ENCODE data around the gene TP53RK. TPM values are rescaled to one million over a fixed set of nuclear protein-coding genes. Genes with fewer than 3 reads are reported as not detected.

TP53RK gene
- polyA plus RNA-seq, 1 donor from 2014 or later, result 22.7 TPM

- TF ChIP-seq POLR2AphosphoS5 (IDR thresholded peaks at IDR 0.05) (no peak), TAF1 (IDR thresholded peaks at IDR 0.05; ENCODE audit: low read depth) (no peak), EP300 (conservative IDR thresholded peaks at IDR 0.05; ENCODE audit: poor library complexity, severe bottlenecking) (no peak), MXI1 (conservative IDR thresholded peaks at IDR 0.05; ENCODE audit: poor library complexity, severe bottlenecking) (no peak), SMC3 (conservative IDR thresholded peaks at IDR 0.05; ENCODE audit: poor library complexity) (no peak), EZH2 (IDR thresholded peaks at IDR 0.05; ENCODE audit: borderline replicate concordance, insufficient read depth, low read length, poor library complexity, severe bottlenecking) (no peak), RAD21 (conservative IDR thresholded peaks at IDR 0.05) (no peak), CTCF (IDR thresholded peaks at IDR 0.05; ENCODE audit: poor library complexity, severe bottlenecking) (no peak)
- TF ChIP-seq, protein P1, sequence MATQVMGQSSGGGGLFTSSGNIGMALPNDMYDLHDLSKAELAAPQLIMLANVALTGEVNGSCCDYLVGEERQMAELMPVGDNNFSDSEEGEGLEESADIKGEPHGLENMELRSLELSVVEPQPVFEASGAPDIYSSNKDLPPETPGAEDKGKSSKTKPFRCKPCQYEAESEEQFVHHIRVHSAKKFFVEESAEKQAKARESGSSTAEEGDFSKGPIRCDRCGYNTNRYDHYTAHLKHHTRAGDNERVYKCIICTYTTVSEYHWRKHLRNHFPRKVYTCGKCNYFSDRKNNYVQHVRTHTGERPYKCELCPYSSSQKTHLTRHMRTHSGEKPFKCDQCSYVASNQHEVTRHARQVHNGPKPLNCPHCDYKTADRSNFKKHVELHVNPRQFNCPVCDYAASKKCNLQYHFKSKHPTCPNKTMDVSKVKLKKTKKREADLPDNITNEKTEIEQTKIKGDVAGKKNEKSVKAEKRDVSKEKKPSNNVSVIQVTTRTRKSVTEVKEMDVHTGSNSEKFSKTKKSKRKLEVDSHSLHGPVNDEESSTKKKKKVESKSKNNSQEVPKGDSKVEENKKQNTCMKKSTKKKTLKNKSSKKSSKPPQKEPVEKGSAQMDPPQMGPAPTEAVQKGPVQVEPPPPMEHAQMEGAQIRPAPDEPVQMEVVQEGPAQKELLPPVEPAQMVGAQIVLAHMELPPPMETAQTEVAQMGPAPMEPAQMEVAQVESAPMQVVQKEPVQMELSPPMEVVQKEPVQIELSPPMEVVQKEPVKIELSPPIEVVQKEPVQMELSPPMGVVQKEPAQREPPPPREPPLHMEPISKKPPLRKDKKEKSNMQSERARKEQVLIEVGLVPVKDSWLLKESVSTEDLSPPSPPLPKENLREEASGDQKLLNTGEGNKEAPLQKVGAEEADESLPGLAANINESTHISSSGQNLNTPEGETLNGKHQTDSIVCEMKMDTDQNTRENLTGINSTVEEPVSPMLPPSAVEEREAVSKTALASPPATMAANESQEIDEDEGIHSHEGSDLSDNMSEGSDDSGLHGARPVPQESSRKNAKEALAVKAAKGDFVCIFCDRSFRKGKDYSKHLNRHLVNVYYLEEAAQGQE (IDR thresholded peaks at IDR 0.05; ENCODE audit: borderline replicate concordance), result no peak
- peaks cover 19% of the 10 kb centered on the region for H3K27me3 ChIP-seq (ENCODE audit: insufficient read depth, low read depth, low read length)
- H3K79me2 ChIP-seq (replicated peaks; ENCODE audit: insufficient read depth, low read length), result no peaks in the 10 kb centered on the region
- no peak overlapping the region for H3K4me3 ChIP-seq (ENCODE audit: low read length)
- no peaks in the 10 kb centered on the region for H3K9me2 ChIP-seq (ENCODE audit: insufficient read depth, low read length)
- H3K9ac ChIP-seq (ENCODE audit: low read length), result no peak overlapping the region
- no peaks in the 10 kb centered on the region for H3K9me3 ChIP-seq (ENCODE audit: low read length)
- no peaks in the 10 kb centered on the region for H3F3A ChIP-seq (ENCODE audit: insufficient read depth, low read length, poor library complexity, severe bottlenecking)
- H3K4me2 ChIP-seq (ENCODE audit: low read length), result no peak overlapping the region
- H3K27ac ChIP-seq (ENCODE audit: low read length), result no peak overlapping the region
- H3K36me3 ChIP-seq (ENCODE audit: insufficient read depth, low read length), result no peaks in the 10 kb centered on the region
- H4K20me1 ChIP-seq (ENCODE audit: insufficient read depth), result no peaks in the 10 kb centered on the region
- no peak overlapping the region for H2AFZ ChIP-seq (ENCODE audit: low read depth, low read length)
Measured at GRCh38 chr20:46708172-46708860, 19.1 kb upstream of the TP53RK start.

GRCh38 chr20:46706242-46706641, 17.0 kb upstream of the TP53RK start:
- Histone ChIP-seq H3K27me3 (ENCODE audit: insufficient read depth, low read depth, low read length) (peaks cover 19% of the 10 kb centered on the region), H3F3A (ENCODE audit: insufficient read depth, low read length, poor library complexity, severe bottlenecking) (no peaks in the 10 kb centered on the region), H3K79me2 (replicated peaks; ENCODE audit: insufficient read depth, low read length) (no peaks in the 10 kb centered on the region), H3K9me2 (ENCODE audit: insufficient read depth, low read length) (no peaks in the 10 kb centered on the region), H4K20me1 (ENCODE audit: insufficient read depth) (no peaks in the 10 kb centered on the region), H3K36me3 (ENCODE audit: insufficient read depth, low read length) (no peaks in the 10 kb centered on the region), H3K27ac (ENCODE audit: low read length) (no peak overlapping the region), H3K9ac (ENCODE audit: low read length) (no peak overlapping the region), H3K4me2 (ENCODE audit: low read length) (no peak overlapping the region), H3K4me3 (ENCODE audit: low read length) (no peak overlapping the region), H2AFZ (ENCODE audit: low read depth, low read length) (no peak overlapping the region), H3K9me3 (ENCODE audit: low read length) (no peaks in the 10 kb centered on the region)
- TF ChIP-seq POLR2AphosphoS5 (IDR thresholded peaks at IDR 0.05) (no peak), RAD21 (conservative IDR thresholded peaks at IDR 0.05) (no peak), EZH2 (IDR thresholded peaks at IDR 0.05; ENCODE audit: borderline replicate concordance, insufficient read depth, low read length, poor library complexity, severe bottlenecking) (no peak), TAF1 (IDR thresholded peaks at IDR 0.05; ENCODE audit: low read depth) (no peak), SMC3 (conservative IDR thresholded peaks at IDR 0.05; ENCODE audit: poor library complexity) (no peak), CTCF (IDR thresholded peaks at IDR 0.05; ENCODE audit: poor library complexity, severe bottlenecking) (no peak), MXI1 (conservative IDR thresholded peaks at IDR 0.05; ENCODE audit: poor library complexity, severe bottlenecking) (no peak), EP300 (conservative IDR thresholded peaks at IDR 0.05; ENCODE audit: poor library complexity, severe bottlenecking) (no peak)
- TF ChIP-seq, protein P1 (IDR thresholded peaks at IDR 0.05; ENCODE audit: borderline replicate concordance), result no peak
